ENCODE results near the gene RASSF4. TPM values are rescaled to one million over a fixed set of nuclear protein-coding genes. Genes with fewer than 3 reads are reported as not detected.

Gene RASSF4
- total RNA-seq, 1 donor from 2014 or later, result 67.6 TPM

- H3K36me3 ChIP-seq (ENCODE audit: control insufficient read depth, insufficient read depth, low read length), result no peaks in the 10 kb centered on the region
- peak; percentile 77 for DNase-seq (ENCODE audit: low read depth)
- H3K27me3 ChIP-seq (ENCODE audit: control insufficient read depth, insufficient read depth, low read length), result no peaks in the 10 kb centered on the region
- TF ChIP-seq CTCF (IDR thresholded peaks at IDR 0.05; ENCODE audit: insufficient read depth, low read length, poor library complexity, severe bottlenecking), result peak; percentile 20
- no peak overlapping the region for H3K4me3 ChIP-seq (ENCODE audit: low read depth, low read length)
Measured at GRCh38 chr10:44975431-44976331, 16.1 kb downstream of the RASSF4 start.

- no peak overlapping the region for H3K4me3 ChIP-seq (ENCODE audit: low read depth, low read length)
- H3K36me3 ChIP-seq (ENCODE audit: control insufficient read depth, insufficient read depth, low read length), result no peaks in the 10 kb centered on the region
- TF ChIP-seq CTCF (IDR thresholded peaks at IDR 0.05; ENCODE audit: insufficient read depth, low read length, poor library complexity, severe bottlenecking), result no peak
- no peaks in the 10 kb centered on the region for H3K27me3 ChIP-seq (ENCODE audit: control insufficient read depth, insufficient read depth, low read length)
- DNase-seq (ENCODE audit: low read depth), result no peak
Measured at GRCh38 chr10:44976352-44977198, 17.0 kb downstream of the RASSF4 start.

GRCh38 chr10:44977287-44978212 is 17.9 kb downstream of the RASSF4 start:
- Histone ChIP-seq H3K27me3 (ENCODE audit: control insufficient read depth, insufficient read depth, low read length) (no peaks in the 10 kb centered on the region), H3K36me3 (ENCODE audit: control insufficient read depth, insufficient read depth, low read length) (no peaks in the 10 kb centered on the region), H3K4me3 (ENCODE audit: low read depth, low read length) (no peak overlapping the region)
- TF ChIP-seq CTCF (IDR thresholded peaks at IDR 0.05; ENCODE audit: insufficient read depth, low read length, poor library complexity, severe bottlenecking), result no peak
- DNase-seq (ENCODE audit: low read depth), result no peak

- TF ChIP-seq CTCF (IDR thresholded peaks at IDR 0.05; ENCODE audit: insufficient read depth, low read length, poor library complexity, severe bottlenecking), result no peak
- Histone ChIP-seq H3K36me3 (ENCODE audit: control insufficient read depth, insufficient read depth, low read length) (no peaks in the 10 kb centered on the region), H3K27me3 (ENCODE audit: control insufficient read depth, insufficient read depth, low read length) (no peaks in the 10 kb centered on the region), H3K4me3 (ENCODE audit: low read depth, low read length) (peak overlapping the region; percentile 37)
- DNase-seq (ENCODE audit: low read depth), result no peak
Measured at GRCh38 chr10:44978213-44978569, 18.6 kb downstream of the RASSF4 start.

GRCh38 chr10:44978570-44979280 is 19.1 kb downstream of the RASSF4 start, which contains the start of gene DEPP1:
DEPP1 (minus strand) TSS chr10:44978809; CDS start chr10:44978030, 779 bp downstream.
- Histone ChIP-seq H3K4me3 (ENCODE audit: low read depth, low read length) (peak within 1 kb of the TSS; percentile 37), H3K36me3 (ENCODE audit: control insufficient read depth, insufficient read depth, low read length) (no peaks in the 10 kb centered on the region), H3K27me3 (ENCODE audit: control insufficient read depth, insufficient read depth, low read length) (no peaks in the 10 kb centered on the region)
- DNase-seq (ENCODE audit: low read depth), result peak; percentile 92
- peak; percentile 16 for TF ChIP-seq CTCF (IDR thresholded peaks at IDR 0.05; ENCODE audit: insufficient read depth, low read length, poor library complexity, severe bottlenecking)
